BLaER1 (cell line): ENCODE measurements around the gene YOD1.

Experiments
- H3K27ac ChIP-seq: shearing (Covaris generic); formaldehyde crosslinking; 2 replicates; pipeline ENCODE4 v1.8.1; 2022
- H3K27me3 ChIP-seq: shearing (Covaris generic); formaldehyde crosslinking; 2 replicates; pipeline ENCODE4 v1.8.1; 2022
- H3K36me3 ChIP-seq: shearing (Covaris generic); formaldehyde crosslinking; 2 replicates; pipeline ENCODE4 v1.8.1; 2022
- H3K4me1 ChIP-seq: shearing (Covaris generic); formaldehyde crosslinking; 2 replicates; pipeline ENCODE4 v1.8.1; 2022
- H3K4me2 ChIP-seq: shearing (Covaris generic); formaldehyde crosslinking; 2 replicates; pipeline ENCODE4 v1.8.1; 2022
- H3K4me3 ChIP-seq: shearing (Covaris generic); formaldehyde crosslinking; 2 replicates; pipeline ENCODE4 v1.8.1; 2022
- H3K9ac ChIP-seq: shearing (Covaris generic); formaldehyde crosslinking; 2 replicates; pipeline ENCODE4 v1.8.1; 2022
- H3K9me3 ChIP-seq: shearing (Covaris generic); formaldehyde crosslinking; 2 replicates; pipeline ENCODE4 v1.8.1; 2022
- H4K20me1 ChIP-seq: shearing (Covaris generic); formaldehyde crosslinking; 2 replicates; pipeline ENCODE4 v1.8.1; 2022
- Cebpa-rat ChIP-seq: shearing (Covaris generic); IDR thresholded peaks from 2 replicates; pipeline ENCODE4 v1.8.1; 2022

The YOD1 gene

GRCh38 chr1:207009182-207009850 is 41.7 kb downstream of the YOD1 start:
- H3K36me3 ChIP-seq: no peaks in the 10 kb centered on the region
- TF ChIP-seq Cebpa-rat: no peak
- no peaks in the 10 kb centered on the region for H3K27me3 ChIP-seq
- H3K4me1 ChIP-seq: no peaks in the 10 kb centered on the region
- no peak overlapping the region for H3K4me2 ChIP-seq
- H4K20me1 ChIP-seq: no peaks in the 10 kb centered on the region
- H3K9me3 ChIP-seq: no peaks in the 10 kb centered on the region
- no peak overlapping the region for H3K9ac ChIP-seq
- no peak overlapping the region for H3K27ac ChIP-seq
- H3K4me3 ChIP-seq: no peak overlapping the region

GRCh38 chr1:207007352-207008033 is 43.5 kb downstream of the YOD1 start:
- no peak overlapping the region for H3K4me2 ChIP-seq
- no peak for TF ChIP-seq Cebpa-rat
- H3K9me3 ChIP-seq: no peaks in the 10 kb centered on the region
- no peaks in the 10 kb centered on the region for H3K36me3 ChIP-seq
- no peaks in the 10 kb centered on the region for H4K20me1 ChIP-seq
- no peaks in the 10 kb centered on the region for H3K27me3 ChIP-seq
- H3K4me1 ChIP-seq: no peaks in the 10 kb centered on the region
- H3K4me3 ChIP-seq: no peak overlapping the region
- no peak overlapping the region for H3K27ac ChIP-seq
- no peak overlapping the region for H3K9ac ChIP-seq

- Histone ChIP-seq H3K4me3 (no peak overlapping the region), H3K4me1 (no peaks in the 10 kb centered on the region), H3K27me3 (no peaks in the 10 kb centered on the region), H3K36me3 (no peaks in the 10 kb centered on the region), H3K9ac (no peak overlapping the region), H4K20me1 (no peaks in the 10 kb centered on the region), H3K9me3 (no peaks in the 10 kb centered on the region), H3K27ac (no peak overlapping the region), H3K4me2 (no peak overlapping the region)
- TF ChIP-seq Cebpa-rat: no peak
Observed at GRCh38 chr1:207006914-207007313, 44.1 kb downstream of the YOD1 start.

DNA sequence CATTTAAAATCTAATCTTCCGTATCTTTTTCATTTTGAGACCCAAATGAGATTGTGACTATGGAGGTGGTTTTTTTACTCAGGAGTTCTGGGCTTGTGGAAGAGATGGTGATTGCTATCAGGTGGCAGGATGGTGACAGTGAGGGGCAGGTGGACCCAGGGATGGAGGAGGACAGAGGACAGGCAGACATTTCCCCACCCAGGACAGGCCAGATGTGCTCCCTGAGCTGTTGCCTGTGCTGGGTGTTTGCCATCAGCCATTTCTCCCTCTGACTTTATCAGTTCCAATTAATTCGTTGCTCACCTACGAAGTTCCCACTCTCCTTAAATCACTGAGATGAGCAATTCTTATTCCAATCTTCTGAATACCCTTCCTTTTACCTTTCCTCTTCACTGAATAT is 44.9 kb downstream of the YOD1 start:
- no peak overlapping the region for H3K9ac ChIP-seq
- H3K4me1 ChIP-seq: no peaks in the 10 kb centered on the region
- H3K4me3 ChIP-seq: no peak overlapping the region

GRCh38 chr1:207004931-207005830 is 45.8 kb downstream of the YOD1 start:
- no peak overlapping the region for H3K27ac ChIP-seq
- no peaks in the 10 kb centered on the region for H3K9me3 ChIP-seq
- no peak overlapping the region for H3K4me3 ChIP-seq
- no peaks in the 10 kb centered on the region for H3K4me1 ChIP-seq
- no peaks in the 10 kb centered on the region for H3K36me3 ChIP-seq
- no peaks in the 10 kb centered on the region for H4K20me1 ChIP-seq
- no peak for TF ChIP-seq Cebpa-rat
- no peaks in the 10 kb centered on the region for H3K27me3 ChIP-seq
- H3K9ac ChIP-seq: no peak overlapping the region
- no peak overlapping the region for H3K4me2 ChIP-seq

More for the DNA sequence above, 44.9 kb downstream of the YOD1 start:
- Histone ChIP-seq H4K20me1 (no peaks in the 10 kb centered on the region), H3K4me2 (no peak overlapping the region), H3K36me3 (no peaks in the 10 kb centered on the region), H3K9me3 (no peaks in the 10 kb centered on the region), H3K27ac (no peak overlapping the region), H3K27me3 (no peaks in the 10 kb centered on the region)
- TF ChIP-seq Cebpa-rat: no peak

DNA sequence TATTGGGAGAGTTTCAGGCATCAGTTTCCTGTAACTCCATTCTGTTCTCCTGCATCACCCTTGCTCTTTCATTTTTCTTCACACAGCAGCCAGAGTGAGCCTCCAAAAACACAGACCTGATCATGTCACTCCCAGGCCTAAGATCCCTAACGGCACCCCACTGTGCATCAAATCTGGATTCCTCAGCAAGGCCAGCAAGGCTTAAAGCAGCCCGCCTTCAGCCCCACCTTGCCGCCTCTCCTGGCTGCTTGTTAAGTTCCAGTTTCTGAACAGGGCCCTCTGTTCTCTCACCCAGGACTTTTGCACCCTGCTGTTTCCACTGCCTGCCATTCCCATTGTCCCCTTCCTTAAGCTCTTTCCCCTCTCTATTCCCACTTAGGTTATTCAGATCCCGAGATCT is 47.8 kb downstream of the YOD1 start:
- no peak overlapping the region for H3K27ac ChIP-seq
- H4K20me1 ChIP-seq: no peaks in the 10 kb centered on the region
- H3K4me3 ChIP-seq: no peak overlapping the region
- H3K36me3 ChIP-seq: no peaks in the 10 kb centered on the region
- H3K4me1 ChIP-seq: no peaks in the 10 kb centered on the region
- H3K4me2 ChIP-seq: no peak overlapping the region
- no peak for TF ChIP-seq Cebpa-rat
- no peak overlapping the region for H3K9ac ChIP-seq
- no peaks in the 10 kb centered on the region for H3K9me3 ChIP-seq
- H3K27me3 ChIP-seq: no peaks in the 10 kb centered on the region

GRCh38 chr1:207002724-207003146 is 48.3 kb downstream of the YOD1 start:
- Histone ChIP-seq H3K9me3 (no peaks in the 10 kb centered on the region), H3K4me3 (no peak overlapping the region), H3K27ac (no peak overlapping the region), H3K9ac (no peak overlapping the region), H3K4me1 (no peaks in the 10 kb centered on the region), H3K27me3 (no peaks in the 10 kb centered on the region), H3K36me3 (no peaks in the 10 kb centered on the region), H3K4me2 (no peak overlapping the region), H4K20me1 (no peaks in the 10 kb centered on the region)
- no peak for TF ChIP-seq Cebpa-rat

GRCh38 chr1:207001492-207002245 is 49.3 kb downstream of the YOD1 start:
- no peak overlapping the region for H3K9ac ChIP-seq
- H3K9me3 ChIP-seq: no peaks in the 10 kb centered on the region
- no peak overlapping the region for H3K27ac ChIP-seq
- no peaks in the 10 kb centered on the region for H3K36me3 ChIP-seq
- no peaks in the 10 kb centered on the region for H4K20me1 ChIP-seq
- H3K4me3 ChIP-seq: no peak overlapping the region
- TF ChIP-seq Cebpa-rat: no peak
- no peaks in the 10 kb centered on the region for H3K4me1 ChIP-seq
- no peak overlapping the region for H3K4me2 ChIP-seq
- H3K27me3 ChIP-seq: no peaks in the 10 kb centered on the region

- no peak for TF ChIP-seq Cebpa-rat
- Histone ChIP-seq H3K27ac (no peak overlapping the region), H3K4me1 (no peaks in the 10 kb centered on the region), H3K4me2 (no peak overlapping the region), H4K20me1 (no peaks in the 10 kb centered on the region), H3K27me3 (no peaks in the 10 kb centered on the region), H3K36me3 (no peaks in the 10 kb centered on the region), H3K9me3 (no peaks in the 10 kb centered on the region), H3K9ac (no peak overlapping the region), H3K4me3 (no peak overlapping the region)
Observed at GRCh38 chr1:207000651-207001291, 50.2 kb downstream of the YOD1 start.
